Smooth muscle cell (in vitro differentiated cells): ENCODE data around the gene PSMB1. TPM values are rescaled to one million over a fixed set of nuclear protein-coding genes. Genes with fewer than 3 reads are reported as not detected.

Experiments used
- DNase-seq: peaks from one replicate; lab custom pipeline; 2025; ENCODE audit not compliant: unreplicated experiment; lab: John Stamatoyannopoulos, UW
- H2AFZ ChIP-seq: fragments of 200-600 bp; sonication (generic); 2 replicates; pipeline ENCODE4 v1.6.0; 2016; ENCODE audit warnings: antibody characterized with exemption, low read depth, mild to moderate bottlenecking
- H3F3A ChIP-seq: fragments of 200-600 bp; sonication (generic); 2 replicates; pipeline ENCODE4 v1.6.0; 2017; ENCODE audit warnings: antibody characterized with exemption, low read depth
- H3K27ac ChIP-seq: fragments of 200-600 bp; sonication (generic); 2 replicates; pipeline ENCODE4 v1.5.1; 2016; ENCODE audit warnings: low read depth, mild to moderate bottlenecking
- H3K27me3 ChIP-seq: fragments of 200-600 bp; sonication (generic); 2 replicates; pipeline ENCODE4 v1.6.1; 2016; ENCODE audit warnings: low read depth, mild to moderate bottlenecking
- H3K36me3 ChIP-seq: fragments of 200-600 bp; sonication (generic); 2 replicates; pipeline ENCODE4 v1.5.1; 2016; ENCODE audit warnings: low read depth
- H3K4me1 ChIP-seq: fragments of 200-600 bp; sonication (generic); 2 replicates; pipeline ENCODE4 v1.5.1; 2016; ENCODE audit warnings: low read depth
- H3K4me2 ChIP-seq: fragments of 200-600 bp; sonication (generic); 2 replicates; pipeline ENCODE4 v1.6.0; 2016; ENCODE audit warnings: mild to moderate bottlenecking
- H3K4me3 ChIP-seq: fragments of 200-600 bp; sonication (generic); 2 replicates; pipeline ENCODE4 v1.5.1; 2016; ENCODE audit warnings: mild to moderate bottlenecking
- H3K79me2 ChIP-seq: fragments of 200-600 bp; sonication (generic); 2 replicates; pipeline ENCODE4 v1.6.0; 2016; ENCODE audit warnings: low read depth, mild to moderate bottlenecking
- H3K9ac ChIP-seq: fragments of 200-600 bp; sonication (generic); 2 replicates; pipeline ENCODE4 v1.6.0; 2016; ENCODE audit warnings: low read depth
- H3K9me3 ChIP-seq: fragments of 200-600 bp; sonication (generic); replicated peaks from 2 replicates; pipeline ENCODE4 v1.5.1; 2016; ENCODE audit warnings: low read depth
- H4K20me1 ChIP-seq: fragments of 200-600 bp; sonication (generic); 2 replicates; pipeline ENCODE4 v1.6.0; 2016; ENCODE audit warnings: low read depth
- WGBS: methylation state at CpG from one replicate; pipeline ENCODE4 v1.1.7; 2016; ENCODE audit warnings: low lambda C conversion rate; 5-methylcytosine and 5-hydroxymethylcytosine counted together
- polyA plus RNA-seq: library from polyadenylated mRNA; unstranded; fragments of >200 nt; fragmentation: Nextera tagmentation; extraction: Ambion mirVana; gene quantifications from 2 replicates; pipeline ENCODE4 v1.2.1, GENCODE V29; 2016
- total RNA-seq: library from RNA; depleted of rRNA; stranded (reverse); fragments of >200 nt; gene quantifications from 2 replicates; pipeline ENCODE4 v1.2.3, GENCODE V29; 2014
- TF ChIP-seq, protein P1 (sequence below): fragments of 200-600 bp; sonication (generic); IDR thresholded peaks from 2 replicates; pipeline ENCODE4 v1.5.1; 2017; ENCODE audit warnings: borderline replicate concordance, mild to moderate bottlenecking, antibody characterized with exemption; ENCODE audit not compliant: insufficient read depth, poor library complexity, severe bottlenecking

PSMB1 gene
- 233 and 281 TPM in 2 replicates for total RNA-seq
- 464 and 484 TPM in 2 replicates for polyA plus RNA-seq

DNA sequence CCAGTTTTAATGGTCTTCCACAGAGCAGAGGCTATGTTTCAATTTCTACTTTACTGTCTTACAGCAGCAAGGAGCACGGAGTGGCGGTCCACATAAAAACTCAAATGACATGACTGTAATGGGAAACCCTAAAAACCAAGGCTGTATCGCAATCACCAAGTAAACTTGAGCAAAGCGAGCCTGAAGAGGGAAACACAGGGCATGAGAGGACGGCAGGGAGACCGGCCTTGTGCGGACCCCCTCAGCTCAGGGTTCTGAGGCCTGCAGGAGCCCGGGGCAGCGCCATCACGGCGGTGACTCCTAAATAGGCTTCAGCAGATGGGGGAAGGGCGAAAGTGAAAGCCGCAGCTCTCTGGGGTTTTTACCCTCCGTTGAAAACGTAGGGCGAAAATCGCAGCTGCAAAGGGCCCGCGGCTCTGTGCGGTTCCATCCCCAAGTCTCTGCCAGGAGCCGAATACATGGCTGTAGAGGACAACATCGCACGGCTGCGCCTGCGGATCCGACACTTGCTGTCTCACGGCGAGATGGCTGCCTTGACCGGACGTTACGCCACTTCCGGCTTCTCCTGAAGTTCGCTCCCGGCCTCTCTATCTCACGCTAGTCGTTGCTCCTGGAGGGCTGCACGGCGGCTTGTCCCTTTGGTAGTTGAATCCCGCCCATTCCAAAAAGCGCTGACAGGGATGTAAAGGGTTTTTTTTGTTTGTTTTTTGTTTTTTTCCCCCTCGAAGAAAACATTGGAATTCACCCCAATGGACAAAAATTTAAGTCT, at the start of gene PSMB1:
Gene PSMB1, minus strand, starts transcription at position 543 of the 769 bp plus-strand sequence. Its CDS starts 65 bp downstream, at position 478.
- H3F3A ChIP-seq: peaks cover 2% of the 10 kb centered on the region
- under 1% methylated on average over 41 of the region's 41 CpGs for WGBS

DNA sequence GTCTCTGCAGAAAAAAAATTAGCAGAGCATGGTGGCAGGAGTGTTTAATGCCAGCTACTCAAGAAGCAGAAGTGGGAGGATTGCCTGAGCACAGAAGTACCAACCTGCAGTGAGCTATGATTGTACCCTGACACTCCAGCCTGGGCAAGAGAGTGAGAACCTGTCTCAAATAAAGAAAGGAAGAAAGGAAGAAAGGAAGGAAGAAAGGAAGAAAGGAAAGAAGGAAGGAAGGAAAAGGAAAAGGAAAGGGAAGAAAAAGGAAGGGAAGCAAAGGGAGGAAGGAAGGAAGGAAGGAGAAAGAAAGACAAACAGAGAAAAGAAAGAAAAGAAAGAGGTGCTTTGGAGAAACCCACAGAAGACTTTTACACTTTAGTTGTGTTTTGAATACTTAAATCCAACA, 44.2 kb upstream of the PSMB1 start:
- H3K36me3 ChIP-seq: no peaks in the 10 kb centered on the region
- no peaks in the 10 kb centered on the region for H3K9me3 ChIP-seq
- H4K20me1 ChIP-seq: no peaks in the 10 kb centered on the region
- H3K79me2 ChIP-seq: no peaks in the 10 kb centered on the region
- H3K4me2 ChIP-seq: no peak overlapping the region
- H3K4me3 ChIP-seq: no peak overlapping the region
- H3K4me1 ChIP-seq: no peaks in the 10 kb centered on the region
- no peak overlapping the region for H3K9ac ChIP-seq
- TF ChIP-seq, protein P1, sequence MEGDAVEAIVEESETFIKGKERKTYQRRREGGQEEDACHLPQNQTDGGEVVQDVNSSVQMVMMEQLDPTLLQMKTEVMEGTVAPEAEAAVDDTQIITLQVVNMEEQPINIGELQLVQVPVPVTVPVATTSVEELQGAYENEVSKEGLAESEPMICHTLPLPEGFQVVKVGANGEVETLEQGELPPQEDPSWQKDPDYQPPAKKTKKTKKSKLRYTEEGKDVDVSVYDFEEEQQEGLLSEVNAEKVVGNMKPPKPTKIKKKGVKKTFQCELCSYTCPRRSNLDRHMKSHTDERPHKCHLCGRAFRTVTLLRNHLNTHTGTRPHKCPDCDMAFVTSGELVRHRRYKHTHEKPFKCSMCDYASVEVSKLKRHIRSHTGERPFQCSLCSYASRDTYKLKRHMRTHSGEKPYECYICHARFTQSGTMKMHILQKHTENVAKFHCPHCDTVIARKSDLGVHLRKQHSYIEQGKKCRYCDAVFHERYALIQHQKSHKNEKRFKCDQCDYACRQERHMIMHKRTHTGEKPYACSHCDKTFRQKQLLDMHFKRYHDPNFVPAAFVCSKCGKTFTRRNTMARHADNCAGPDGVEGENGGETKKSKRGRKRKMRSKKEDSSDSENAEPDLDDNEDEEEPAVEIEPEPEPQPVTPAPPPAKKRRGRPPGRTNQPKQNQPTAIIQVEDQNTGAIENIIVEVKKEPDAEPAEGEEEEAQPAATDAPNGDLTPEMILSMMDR: no peak
- no peaks in the 10 kb centered on the region for H3K27me3 ChIP-seq
- H3K27ac ChIP-seq: no peak overlapping the region
- H2AFZ ChIP-seq: no peak overlapping the region
- no peaks in the 10 kb centered on the region for H3F3A ChIP-seq
- DNase-seq: no peak

More for the DNA sequence above, at the start of gene PSMB1:
- peak within 1 kb of the TSS; percentile 92 for H2AFZ ChIP-seq
- H3K4me3 ChIP-seq: peak within 1 kb of the TSS; percentile 93
- H3K4me2 ChIP-seq: peak within 1 kb of the TSS; percentile 96
- no peaks in the 10 kb centered on the region for H3K27me3 ChIP-seq
- no peaks in the 10 kb centered on the region for H3K9me3 ChIP-seq
- peaks cover 24% of the 10 kb centered on the region for H3K4me1 ChIP-seq
- DNase-seq: peak; percentile 49
- peaks cover 54% of the 10 kb centered on the region for H4K20me1 ChIP-seq
- TF ChIP-seq, protein P1: no peak
- H3K79me2 ChIP-seq: peaks cover 81% of the 10 kb centered on the region
- H3K9ac ChIP-seq: peak within 1 kb of the TSS; percentile 98
- H3K27ac ChIP-seq: peak within 1 kb of the TSS; percentile 95
- H3K36me3 ChIP-seq: peaks cover 5% of the 10 kb centered on the region

DNA sequence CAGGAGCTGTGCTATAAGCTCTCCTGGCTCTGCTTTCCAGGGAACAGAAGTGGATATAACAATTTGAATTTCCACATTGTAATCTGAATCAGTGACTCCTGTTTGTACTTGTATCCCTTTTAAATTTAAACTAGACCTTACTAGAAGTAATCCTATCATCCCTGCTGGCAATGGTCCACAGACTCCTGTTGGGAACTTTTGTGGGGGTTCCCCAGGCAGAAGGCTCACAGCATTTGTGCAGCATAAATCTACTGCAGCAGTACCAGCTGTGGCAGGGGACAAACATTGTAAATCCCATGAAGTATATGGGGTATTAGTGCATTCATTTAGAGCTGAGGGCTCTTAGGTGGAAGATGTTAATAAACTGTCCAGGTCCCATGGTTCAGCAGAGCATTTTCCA, 43.3 kb upstream of the PSMB1 start:
- H3K4me1 ChIP-seq: no peaks in the 10 kb centered on the region

More for the DNA sequence above, 43.3 kb upstream of the PSMB1 start:
- Histone ChIP-seq H3K79me2 (no peaks in the 10 kb centered on the region), H3F3A (no peaks in the 10 kb centered on the region), H3K4me2 (no peak overlapping the region), H4K20me1 (no peaks in the 10 kb centered on the region), H3K9ac (no peak overlapping the region), H3K27me3 (no peaks in the 10 kb centered on the region), H3K27ac (no peak overlapping the region), H2AFZ (no peak overlapping the region), H3K9me3 (no peaks in the 10 kb centered on the region), H3K4me3 (no peak overlapping the region), H3K36me3 (no peaks in the 10 kb centered on the region)
- DNase-seq: no peak
- TF ChIP-seq, protein P1: no peak
